Activated CD4-positive, alpha-beta T cell treated with anti-CD3 and anti-CD28 coated beads, Interleukin-2, Interleukin-6, amounts not matched to agents 100 ng/mL and 50 ng/mL, durations not matched to agents 16 hours and 8 hours (primary cell): ENCODE measurements around the gene MGAT2.

ENCODE experiments used
- DNase-seq: peaks from one replicate; pipeline ENCODE4 v3.0.0-alpha.2; 2020

The MGAT2 gene

GRCh38 chr14:49620182-49621113, at the start of gene MGAT2, which contains the start of gene RPL36AL:
MGAT2 (plus strand) TSS chr14:49620799; CDS start chr14:49621269, 470 bp downstream.
RPL36AL (minus strand) TSS chr14:49620626; CDS start chr14:49619104, 1,522 bp downstream.
- DNase-seq = peak; percentile 99

DNA sequence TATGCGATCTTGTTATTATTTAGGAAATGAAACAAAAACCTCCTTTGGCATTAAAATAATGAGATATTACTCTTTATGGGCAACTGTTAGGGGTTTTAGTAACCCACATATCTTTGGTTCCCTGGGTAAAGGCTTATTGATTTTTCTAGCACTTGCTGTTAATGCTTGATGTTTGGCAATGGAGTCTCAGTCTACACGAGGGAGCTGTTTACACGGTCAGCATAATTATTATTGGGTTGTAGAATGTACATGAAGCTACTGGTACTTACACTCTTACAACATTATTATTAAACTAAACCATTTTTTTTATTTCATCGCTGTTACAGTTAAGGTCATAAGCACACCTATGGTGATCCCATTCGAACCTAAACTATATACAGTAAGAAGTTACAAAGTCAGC, 46.6 kb upstream of the MGAT2 start:
- no peak for DNase-seq

GRCh38 chr14:49578141-49578540, 42.5 kb upstream of the MGAT2 start:
- no peak for DNase-seq

GRCh38 chr14:49579841-49580240, 40.8 kb upstream of the MGAT2 start:
- DNase-seq = no peak

GRCh38 chr14:49581209-49582112, 39.1 kb upstream of the MGAT2 start:
- DNase-seq = no peak

DNA sequence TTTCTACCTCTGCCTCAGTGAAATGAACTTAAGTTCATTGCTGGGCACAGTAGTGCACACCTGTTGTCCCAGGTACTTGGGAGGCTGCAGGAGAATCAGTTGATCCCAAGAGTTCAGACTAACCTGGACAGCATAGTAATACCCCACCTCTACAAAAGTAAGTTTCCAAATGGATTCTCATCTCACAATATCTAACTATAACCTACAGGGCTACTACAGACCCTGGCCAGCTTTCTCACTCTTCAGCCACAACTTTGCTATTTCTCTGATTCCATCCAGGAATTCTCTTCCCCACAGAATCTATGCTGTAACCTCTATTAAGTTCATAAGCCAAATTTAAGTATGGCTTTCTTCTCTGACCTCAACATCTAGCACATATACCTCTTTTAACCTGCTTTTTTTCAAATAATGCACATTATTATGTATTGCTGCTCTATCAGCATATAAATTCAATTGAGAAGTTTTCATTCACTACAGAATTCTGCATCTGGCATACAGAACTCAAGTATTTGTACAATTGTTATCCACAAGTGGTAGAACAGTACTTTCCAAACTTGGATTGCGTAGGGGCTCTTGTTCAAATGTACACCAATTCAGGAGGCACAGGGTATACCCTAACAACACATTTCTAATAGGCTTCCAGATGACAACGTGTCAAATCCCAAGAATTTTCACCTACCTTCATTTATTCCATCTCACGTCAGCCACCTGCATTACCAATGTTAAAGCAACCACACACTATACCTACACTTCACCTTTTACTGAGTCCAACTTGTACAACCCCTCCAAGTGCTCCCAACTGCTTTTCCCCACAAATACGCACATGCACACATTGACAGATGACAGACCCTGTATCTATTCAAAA, 38.3 kb upstream of the MGAT2 start:
- DNase-seq = no peak

DNA sequence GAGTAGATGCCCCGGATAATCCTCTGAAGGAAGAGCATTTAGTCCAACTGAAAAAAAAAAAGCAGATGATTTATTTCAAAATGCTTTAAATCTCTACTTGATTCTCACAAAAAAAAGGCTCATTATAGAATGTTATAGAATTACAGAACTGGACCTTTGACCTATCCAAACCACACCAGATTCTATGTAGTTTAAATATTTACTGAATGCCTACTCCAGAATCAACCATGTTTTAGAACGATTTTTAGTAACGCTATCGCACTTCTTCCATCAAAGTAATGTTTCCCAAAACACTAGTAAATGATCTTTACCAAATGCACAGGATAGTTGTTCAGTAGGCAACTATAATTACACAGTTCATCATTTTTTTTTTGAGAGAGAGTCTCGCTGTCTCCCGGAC, 37.0 kb upstream of the MGAT2 start:
- DNase-seq = no peak

DNA sequence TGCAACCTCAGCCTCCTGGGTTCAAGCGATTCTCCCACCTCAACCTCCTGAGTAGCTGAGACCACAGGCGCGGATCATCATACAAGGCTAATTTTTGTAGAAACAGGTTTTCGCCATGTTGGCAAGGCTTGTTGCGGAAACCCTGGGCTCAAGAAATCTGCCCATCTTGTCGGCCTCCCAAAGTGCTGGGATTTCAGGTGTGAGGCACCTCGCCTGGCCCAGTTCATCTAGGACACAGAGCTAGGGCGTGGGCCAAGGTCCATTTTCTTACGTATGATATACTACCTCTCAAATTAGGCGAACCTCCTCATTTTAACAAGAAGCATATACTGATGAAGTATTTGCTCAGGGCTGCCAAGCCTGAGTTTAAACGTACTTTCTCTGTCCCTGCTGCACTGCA, 36.5 kb upstream of the MGAT2 start:
- no peak for DNase-seq

- DNase-seq = peak; percentile 60
Observed at GRCh38 chr14:49584981-49585640, 35.5 kb upstream of the MGAT2 start.

DNA sequence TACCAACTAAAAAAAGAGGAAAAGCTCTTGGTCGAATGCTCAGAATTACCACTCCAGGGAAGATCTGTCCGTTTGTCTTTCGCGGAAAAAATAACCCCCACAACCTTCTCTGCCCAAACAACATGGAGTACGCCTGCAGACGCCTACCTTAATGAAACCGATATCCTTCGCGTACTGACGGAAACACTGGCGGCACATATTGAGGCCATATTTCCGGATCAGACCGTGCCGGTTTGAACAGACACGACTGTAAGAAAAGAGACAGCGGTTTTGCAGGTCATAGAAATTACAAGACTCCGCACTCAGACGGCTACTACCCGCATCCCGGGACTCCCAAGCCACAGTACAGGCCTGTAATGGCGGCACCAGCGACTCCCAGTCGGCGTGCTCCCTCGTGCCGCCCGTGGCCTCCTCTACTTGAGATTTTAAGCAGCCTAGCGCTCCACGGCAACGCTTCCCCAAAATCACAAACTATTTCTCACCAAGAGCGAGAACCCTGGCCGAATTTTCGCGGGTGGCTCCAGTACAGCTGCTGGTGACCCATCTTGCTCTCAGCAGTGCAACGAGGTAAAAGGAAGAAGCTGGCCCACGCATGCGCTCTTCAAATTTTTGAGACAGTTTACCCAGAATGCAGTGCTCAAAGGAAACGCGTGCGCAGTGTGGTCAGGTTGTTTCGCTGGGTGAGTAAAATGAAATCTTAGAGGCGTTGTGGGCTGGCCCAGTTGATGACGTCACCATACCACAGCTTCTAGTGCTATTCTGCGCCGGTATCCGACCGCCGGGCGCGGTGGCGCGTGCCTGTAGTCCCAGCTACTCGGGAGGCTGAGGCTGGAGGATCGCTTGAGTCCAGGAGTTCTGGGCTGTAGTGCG, 34.6 kb upstream of the MGAT2 start, which contains the start of gene RPS29:
Gene RPS29, minus strand, starts transcription at position 578 of the 870 bp plus-strand sequence. Its CDS starts 34 bp downstream, at position 544.
- DNase-seq = peak; percentile 98

- peak; percentile 77 for DNase-seq
Observed at GRCh38 chr14:49586673-49587460, 33.7 kb upstream of the MGAT2 start.

DNA sequence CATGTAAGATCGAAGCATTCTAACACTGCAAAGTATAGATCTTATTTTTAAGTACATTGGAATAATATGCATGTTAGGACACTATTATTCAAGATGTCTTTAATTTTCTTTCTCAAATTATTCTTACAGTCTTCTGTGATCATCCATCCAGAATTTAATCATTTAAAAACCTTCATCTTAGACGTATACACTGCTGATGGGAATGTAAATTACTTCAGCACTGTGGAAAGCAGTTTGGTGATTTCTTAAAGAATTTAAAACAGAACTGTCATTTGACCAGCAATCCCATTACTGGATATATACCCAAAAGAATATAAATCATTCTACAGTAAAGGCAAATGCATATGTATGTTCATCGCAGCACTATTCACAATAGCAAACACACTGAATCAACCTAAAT, 31.2 kb upstream of the MGAT2 start:
- DNase-seq = no peak

DNA sequence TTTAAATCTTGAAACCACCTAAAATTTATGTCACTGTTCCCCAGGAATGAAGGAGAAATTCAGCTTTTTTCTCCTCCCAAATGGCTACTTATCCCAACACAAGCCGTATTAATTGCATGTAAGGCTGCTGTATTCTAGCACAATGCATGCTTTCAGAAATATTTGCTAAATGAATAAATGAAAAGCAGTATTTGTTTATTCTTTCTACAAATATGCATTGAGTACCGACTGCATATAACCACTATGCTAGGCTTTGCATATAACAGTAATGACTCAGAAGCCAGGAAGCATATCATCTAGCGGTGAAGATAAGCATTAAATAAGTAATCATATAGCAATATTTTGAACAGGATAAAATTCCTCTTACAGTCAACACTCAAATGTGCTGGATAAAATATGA, 27.6 kb upstream of the MGAT2 start:
- no peak for DNase-seq

GRCh38 chr14:49594347-49595091, 26.1 kb upstream of the MGAT2 start:
- DNase-seq = no peak

- DNase-seq = no peak
Observed at GRCh38 chr14:49598189-49598484, 22.5 kb upstream of the MGAT2 start.

DNA sequence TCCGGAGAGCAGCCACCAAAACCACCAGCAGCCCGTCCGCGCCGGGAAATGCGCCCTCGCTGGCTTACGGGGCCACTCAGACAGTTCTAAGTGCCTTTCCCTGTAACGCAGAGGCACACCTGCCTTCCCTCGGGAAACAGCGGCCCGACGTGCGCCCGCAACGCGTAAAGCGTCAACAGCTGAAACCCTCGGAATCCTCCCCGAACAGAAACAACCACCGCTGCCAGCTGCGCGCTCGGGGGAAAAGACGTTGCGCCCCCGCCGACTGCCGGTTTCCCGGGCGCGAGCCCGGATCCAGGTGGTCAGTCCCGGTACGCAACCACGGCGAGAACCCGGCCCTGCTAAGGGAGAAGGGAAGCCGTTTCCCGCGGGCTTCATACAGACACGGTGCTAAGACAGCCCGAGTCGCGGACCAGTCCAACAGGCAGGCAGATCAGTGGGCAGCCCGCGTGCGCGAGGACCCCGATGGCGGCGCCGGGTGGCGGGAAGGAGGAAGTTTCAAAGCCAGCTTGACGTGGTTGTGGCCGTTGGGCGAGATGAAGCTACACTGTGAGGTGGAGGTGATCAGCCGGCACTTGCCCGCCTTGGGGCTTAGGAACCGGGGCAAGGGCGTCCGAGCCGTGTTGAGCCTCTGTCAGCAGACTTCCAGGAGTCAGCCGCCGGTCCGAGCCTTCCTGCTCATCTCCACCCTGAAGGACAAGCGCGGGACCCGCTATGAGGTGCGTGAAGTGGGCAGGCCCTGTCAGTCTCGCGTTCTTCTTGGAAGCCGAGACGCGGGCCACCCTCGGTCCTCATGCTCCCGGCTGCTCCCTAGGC, 21.9 kb upstream of the MGAT2 start, which contains the start of gene LRR1:
Gene LRR1, plus strand, starts transcription at position 456 of the 816 bp plus-strand sequence. Its CDS starts 81 bp downstream, at position 537.
- DNase-seq = peak; percentile 91

DNA sequence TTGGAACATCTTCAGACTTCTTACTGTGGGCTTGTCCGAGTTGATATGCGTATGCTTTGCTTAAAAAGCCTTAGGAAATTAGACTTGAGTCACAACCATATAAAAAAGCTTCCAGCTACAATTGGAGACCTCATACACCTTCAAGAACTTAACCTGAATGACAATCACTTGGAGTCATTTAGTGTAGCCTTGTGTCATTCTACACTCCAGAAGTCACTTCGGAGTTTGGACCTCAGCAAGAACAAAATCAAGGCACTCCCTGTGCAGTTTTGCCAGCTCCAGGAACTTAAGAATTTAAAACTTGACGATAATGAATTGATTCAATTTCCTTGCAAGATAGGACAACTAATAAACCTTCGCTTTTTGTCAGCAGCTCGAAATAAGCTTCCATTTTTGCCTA, 13.0 kb upstream of the MGAT2 start:
- DNase-seq = no peak

- DNase-seq = no peak
Observed at GRCh38 chr14:49612251-49612650, 8.3 kb upstream of the MGAT2 start.
